ENCODE results near the gene DGKK.
"Not testable (repeated sequence)": the region's sequence is repeated elsewhere in the genome, so short reads cannot be mapped to it uniquely, and the experiment has no call there.

The DGKK gene

GRCh38 chrX:50407976-50408375 lies 62.6 kb downstream of the DGKK start:
- DNase-seq = no peak

GRCh38 chrX:50403903-50404302 lies 66.7 kb downstream of the DGKK start:
- DNase-seq = no peak

- DNase-seq = no peak
Observed at GRCh38 chrX:50402886-50403285, 67.7 kb downstream of the DGKK start.

- no peak for DNase-seq
Observed at GRCh38 chrX:50393902-50394301, 76.7 kb downstream of the DGKK start.

- no peak for DNase-seq
Observed at GRCh38 chrX:50386520-50386919, 84.1 kb downstream of the DGKK start.

- no peak for DNase-seq
Observed at GRCh38 chrX:50381729-50382415, 88.8 kb downstream of the DGKK start.

GRCh38 chrX:50375481-50376267 lies 95.0 kb downstream of the DGKK start:
- DNase-seq = no peak

GRCh38 chrX:50372966-50373365 lies 97.7 kb downstream of the DGKK start:
- DNase-seq = no peak

- no peak for DNase-seq
Observed at GRCh38 chrX:50343917-50344316, 126.7 kb downstream of the DGKK start.

GRCh38 chrX:50333308-50333707 lies 137.3 kb downstream of the DGKK start:
- no peak for DNase-seq

GRCh38 chrX:50332668-50333067 lies 138.0 kb downstream of the DGKK start:
- not testable (repeated sequence) for DNase-seq

- DNase-seq = no peak
Observed at GRCh38 chrX:50327235-50327634, 143.4 kb downstream of the DGKK start.

Measured in activated effector memory CD4-positive, alpha-beta T cell treated with anti-CD3 and anti-CD28 coated beads, Interleukin-2, amount 50 U/mL, for 16 hours (primary cell).